GM21515 (cell line): ENCODE results near the gene NOL3.

Experiments used
- ATAC-seq: cut with Tn5 transposase; IDR thresholded peaks from one replicate; pipeline ENCODE4 v1.9.1; 2021; ENCODE audit not compliant: unreplicated experiment

Gene NOL3

DNA sequence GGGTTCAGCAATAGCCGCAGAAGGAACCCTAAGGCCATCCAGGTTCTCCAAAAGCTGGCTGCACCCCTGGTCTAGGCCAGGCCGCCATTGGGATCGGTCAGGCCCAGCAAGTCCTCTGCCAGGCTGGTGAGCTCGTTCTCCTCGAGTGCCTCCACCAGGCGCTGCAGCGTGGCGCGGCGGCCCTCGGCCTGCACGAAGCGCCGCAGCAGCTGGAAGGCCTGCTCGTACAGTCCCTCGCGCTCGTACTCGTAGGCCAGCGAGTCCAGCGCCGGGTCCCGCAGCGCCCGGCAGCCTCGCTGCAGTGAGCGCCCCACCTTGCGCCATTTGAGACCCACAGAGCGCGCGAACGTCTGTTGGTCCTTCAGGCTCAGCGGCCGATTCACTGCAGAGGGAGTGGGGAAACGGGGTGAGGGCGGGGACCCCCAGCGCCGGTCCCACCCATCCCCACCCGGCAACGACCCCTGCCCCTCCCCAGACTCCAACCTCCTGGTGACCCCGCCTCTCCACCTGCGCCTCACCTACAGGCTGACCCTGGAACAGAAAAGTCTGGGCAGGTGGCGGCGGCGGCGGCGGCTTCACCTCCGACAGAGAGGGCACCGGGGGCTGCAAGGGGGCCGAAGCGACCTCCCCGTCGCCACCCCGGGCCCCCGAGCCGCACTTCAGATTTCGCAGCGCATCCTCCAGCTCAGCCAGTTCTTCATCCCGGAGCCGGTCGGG, 15.6 kb upstream of the NOL3 start:
- ATAC-seq = no peak

DNA sequence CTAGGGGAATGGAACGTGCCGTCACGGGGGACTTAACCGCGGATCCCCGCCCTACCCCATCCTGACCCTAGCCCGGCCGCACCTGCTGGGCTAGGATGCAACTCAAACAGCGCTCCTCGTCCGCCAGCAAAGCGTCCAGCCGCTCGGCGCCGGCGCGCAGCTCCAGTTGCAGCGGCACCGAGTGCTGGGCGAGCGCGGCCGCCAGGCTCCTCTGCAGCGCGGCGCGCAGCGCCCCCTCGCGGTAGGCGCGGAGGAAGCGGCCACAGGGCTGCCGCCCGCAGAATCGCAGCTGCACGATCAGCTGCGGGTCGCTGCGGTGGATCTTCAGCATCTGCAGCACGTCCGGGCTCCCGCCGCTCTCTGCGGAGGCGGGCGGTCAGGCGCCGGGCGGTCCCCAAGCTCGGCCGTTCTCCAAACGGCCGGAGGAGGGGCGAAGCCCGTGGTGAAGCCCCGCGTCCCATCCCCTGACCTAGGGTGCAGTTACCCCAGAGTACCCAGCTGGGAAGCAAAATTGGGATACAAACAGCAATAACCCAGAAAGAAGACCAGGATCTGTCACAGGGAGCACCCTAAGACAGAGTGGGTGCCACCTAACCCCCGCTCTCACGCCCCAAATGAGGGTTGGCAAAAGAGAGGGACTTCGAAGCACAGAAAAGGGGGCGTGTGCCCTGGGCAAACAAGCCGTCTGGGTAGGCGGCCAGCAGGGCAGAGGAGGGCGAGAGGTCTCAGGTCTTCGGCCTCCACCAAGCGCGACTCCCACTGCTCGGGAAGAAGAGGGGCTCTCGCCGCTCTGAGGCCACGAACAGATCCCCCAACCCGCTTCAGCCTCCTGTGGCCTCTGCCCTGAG, 14.8 kb upstream of the NOL3 start:
- no peak for ATAC-seq

DNA sequence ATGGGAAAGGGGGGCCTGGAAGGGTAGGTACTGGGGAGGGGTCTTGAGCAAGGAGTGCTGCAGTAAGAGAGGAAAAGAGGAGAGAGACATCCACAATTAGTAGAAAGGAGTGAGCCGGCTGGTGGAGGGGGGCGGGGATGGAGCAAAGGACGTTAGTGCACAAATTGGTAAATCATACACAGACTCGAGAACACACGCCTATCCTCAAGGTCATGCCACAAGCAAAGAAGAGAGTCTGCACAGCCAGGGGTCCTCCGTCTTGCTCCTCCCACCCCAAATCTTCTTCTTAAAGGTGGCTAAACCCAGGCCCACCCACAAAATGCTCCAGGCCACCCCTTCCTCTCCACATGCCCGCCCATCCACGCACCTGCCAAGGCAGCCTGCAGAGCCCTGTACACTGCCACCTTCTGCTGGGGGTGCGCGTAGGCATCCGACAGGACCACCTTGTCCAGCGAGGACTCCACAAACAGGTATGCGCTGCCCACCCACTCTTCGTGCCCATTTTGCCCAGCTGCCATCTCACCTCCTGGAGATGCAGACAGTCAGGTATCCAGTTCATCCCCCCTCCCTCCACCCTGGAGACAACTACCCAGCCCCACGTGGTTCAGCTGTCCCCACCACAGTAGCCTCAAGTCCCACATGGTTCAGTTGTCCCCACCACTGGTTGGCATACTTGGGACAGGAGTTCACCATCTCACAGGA, 14.0 kb upstream of the NOL3 start:
- ATAC-seq = no peak

DNA sequence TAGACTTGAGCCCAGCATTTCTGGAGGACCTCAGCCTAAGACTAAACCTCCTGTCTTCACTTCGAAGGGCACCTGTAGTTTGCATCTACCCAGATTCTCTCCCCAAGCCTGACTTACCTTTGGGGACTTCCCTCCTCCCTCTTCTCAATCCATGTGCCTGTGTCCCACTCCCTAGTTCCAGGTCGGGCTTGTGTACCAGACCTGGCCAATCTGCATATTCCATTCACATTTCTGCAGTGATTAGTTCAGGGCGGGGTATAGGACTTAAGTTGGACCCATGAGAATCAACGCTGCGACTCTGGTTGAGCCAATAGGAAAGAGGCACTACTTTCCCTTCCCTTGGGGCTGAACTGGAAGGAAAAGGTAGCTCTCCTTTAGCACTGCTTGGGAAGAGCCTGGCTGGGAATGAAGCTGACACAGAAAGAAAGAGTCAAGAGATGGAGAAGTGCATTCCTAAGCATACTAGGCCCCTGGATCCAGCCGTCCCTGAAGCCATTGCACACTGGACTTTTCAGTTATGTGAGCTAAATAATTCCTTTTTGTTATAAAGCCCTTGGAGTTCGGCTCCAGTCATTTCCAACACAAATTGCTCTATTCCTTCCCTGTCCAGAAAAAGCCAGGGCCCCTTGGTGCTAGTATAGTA, 13.1 kb upstream of the NOL3 start:
- no peak for ATAC-seq

DNA sequence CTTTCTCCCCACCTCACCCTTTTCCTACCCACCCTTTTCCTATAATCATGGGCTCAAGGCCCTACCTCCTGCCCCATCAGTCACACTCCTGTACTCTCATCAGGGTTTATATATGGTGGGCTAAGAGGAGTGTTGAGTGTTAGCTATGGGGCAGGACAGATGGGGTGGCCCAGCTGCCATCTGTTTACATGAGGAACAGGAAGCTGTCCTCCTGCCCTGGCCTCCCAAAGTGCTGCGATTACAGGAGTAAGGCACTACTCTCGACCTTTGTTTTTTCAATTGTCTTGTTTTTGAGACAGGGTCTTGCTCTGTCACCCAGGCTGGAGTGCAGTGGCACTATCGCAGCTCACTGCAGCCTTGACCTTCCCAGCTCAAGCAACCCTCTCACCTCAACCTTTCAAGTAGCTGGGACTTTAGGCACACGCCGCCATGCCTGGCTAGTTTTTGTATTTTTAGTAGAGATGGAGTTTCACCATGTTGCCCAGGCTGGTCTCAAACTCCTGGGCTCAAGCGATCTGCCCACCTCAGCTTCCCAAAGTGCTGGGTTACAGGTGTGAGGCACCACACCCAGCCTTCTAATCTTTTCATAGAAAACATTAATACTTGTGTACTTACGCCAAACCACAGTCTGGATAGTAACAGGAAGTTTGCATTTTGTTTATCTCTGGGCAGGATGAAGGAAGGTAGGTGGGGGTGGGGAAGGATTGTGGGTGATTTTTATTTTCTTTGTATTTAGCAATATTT, 12.3 kb upstream of the NOL3 start:
- ATAC-seq = no peak

DNA sequence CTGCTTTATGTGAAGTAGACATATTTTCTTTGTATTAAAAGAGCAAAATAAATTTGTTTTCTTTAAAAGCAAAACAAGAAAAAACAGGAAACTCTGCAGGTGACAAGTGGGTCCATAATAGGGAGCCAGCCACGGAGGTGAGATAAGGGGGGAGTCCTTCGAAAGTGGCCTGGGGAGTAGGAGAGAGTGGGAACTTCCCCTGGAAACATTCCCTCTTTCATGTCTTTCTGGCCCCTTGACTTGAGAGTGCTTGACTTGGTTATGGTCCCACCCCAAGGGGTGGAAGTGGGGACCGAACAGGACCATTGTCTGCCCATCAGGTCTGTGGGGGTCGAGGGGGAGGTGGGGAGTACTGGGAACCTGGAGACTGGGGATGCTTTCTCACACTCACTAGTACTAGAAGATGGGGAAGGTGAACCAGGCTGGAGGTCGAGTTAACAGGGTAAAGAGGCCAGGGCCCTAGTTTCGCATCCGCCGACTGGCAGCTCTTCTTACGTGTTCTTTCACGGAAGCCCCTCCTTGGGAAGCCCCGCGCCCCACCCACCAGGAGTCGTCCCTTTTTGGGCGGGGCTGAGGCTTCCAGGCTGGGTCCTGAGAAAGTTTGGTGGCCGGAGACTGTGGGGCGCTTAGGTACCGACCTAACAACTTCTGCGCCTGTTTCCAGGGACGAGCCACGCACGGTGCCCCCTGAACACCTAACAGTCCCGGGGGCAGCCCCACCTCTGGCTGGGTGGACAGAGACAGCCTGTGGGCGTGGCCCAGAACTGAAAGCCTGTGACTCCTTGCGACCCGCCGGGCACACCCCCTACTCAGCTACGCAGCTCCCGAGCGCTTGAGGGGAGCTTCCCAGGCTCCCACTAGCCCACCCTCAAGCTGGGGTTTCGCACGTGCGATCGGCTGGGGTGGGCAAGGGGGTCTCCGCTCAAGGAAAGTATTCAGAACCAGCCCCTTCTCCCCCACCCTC, 11.4 kb upstream of the NOL3 start:
- peak; percentile 40 for ATAC-seq

DNA sequence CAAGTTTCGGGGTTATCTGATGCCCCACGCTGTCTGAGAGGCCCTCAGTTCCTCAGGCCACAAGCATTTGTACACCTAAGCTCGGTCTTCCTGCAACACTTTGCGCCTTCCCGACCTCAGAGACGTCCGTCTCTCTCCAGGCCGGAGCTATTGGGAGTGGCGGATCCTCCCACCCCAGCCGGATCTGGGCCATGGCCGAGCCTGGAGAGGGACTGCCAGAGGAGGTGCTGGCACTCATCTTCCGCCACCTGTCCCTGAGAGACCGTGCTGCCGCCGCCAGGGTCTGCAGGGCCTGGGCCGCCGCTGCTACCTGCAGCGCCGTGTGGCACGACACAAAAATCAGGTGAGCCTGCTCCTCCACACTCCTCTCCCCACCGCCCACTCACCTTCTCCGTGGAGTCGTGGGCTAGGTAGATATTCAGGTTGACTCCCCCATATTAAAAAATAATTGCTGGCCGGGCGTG, 8.7 kb upstream of the NOL3 start:
- ATAC-seq = no peak

DNA sequence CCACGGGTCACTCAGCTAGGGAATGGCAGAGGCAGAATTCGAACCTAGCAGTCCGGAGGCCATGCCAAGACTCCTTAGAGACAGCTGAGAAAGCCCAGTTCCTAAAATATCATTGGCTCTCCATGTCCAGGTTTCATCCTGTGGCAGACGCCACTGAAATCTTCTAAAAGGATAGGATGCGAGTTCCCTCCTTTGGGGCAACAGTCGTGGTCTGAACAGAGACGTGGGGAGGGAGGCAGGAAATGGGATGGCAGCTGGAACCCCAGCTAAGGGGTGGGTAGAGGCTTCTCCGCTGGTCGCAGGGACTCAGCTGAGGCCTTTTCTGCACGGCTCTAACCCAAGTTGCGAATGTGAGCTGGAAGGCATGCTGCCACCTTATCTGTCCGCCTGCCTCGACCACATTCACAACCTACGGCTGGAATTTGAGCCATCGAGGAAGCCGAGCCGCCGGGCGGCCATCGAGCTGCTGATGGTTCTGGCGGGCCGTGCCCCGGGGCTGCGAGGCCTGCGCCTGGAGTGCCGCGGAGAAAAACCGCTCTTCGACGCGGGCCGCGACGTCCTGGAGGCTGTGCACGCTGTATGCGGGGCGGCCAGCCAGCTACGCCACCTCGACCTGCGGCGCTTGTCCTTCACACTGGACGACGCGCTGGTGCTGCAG, 7.7 kb upstream of the NOL3 start:
- ATAC-seq = no peak

DNA sequence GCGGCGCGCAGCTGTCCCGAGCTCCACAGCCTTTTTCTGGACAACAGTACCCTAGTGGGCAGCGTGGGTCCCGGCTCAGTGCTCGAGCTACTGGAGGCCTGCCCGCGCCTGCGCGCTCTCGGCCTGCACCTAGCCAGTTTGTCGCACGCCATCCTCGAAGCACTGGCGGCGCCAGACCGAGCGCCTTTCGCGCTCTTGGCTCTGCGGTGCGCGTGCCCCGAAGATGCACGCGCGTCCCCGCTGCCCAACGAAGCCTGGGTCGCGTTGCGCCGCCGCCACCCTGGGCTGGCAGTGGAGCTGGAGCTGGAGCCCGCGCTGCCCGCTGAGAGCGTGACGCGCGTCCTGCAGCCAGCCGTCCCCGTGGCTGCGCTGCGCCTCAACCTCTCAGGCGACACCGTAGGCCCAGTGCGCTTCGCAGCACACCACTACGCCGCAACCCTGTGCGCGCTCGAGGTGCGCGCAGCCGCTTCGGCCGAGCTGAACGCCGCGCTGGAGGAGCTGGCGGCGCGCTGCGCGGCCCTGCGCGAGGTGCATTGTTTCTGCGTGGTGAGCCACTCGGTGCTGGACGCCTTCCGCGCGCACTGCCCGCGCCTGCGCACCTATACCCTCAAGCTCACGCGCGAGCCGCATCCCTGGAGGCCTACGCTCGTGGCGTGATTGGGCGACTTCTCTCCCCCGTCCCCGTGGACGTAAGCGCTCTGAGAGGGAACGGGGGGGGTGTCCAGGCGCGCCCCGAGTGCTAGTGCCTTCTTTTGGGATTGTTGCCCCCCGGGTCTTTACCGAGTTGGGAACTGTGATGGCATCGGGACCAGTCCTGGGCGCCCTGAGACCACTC, 7.0 kb upstream of the NOL3 start:
- ATAC-seq = no peak

DNA sequence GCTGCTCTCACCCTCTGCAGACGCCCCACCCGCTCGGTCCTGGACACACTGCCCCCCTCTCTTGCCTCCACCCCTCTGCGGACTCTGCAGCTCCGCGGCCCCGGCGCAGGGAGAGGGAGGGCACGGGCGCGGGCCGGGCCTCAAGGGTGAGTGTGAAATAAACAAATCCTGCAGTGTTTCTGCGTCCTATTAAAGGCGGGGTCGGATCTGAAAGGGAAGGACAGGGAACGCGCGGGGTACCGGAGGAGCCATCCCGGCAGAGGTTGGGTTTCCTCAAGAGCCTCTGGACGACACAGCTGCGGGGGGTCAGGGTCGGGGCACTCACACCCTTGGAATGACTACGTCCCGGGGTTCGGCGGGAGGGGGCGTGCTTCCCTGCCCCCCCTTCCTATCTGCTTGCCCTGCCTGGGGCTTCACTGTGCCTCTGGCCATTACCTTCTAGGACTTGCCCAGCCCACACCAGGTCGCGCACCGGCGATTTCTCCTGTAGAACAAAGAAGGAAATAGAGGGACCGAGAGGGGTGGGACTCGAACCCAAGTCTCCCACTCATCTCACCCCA, 6.3 kb upstream of the NOL3 start:
- ATAC-seq = no peak

DNA sequence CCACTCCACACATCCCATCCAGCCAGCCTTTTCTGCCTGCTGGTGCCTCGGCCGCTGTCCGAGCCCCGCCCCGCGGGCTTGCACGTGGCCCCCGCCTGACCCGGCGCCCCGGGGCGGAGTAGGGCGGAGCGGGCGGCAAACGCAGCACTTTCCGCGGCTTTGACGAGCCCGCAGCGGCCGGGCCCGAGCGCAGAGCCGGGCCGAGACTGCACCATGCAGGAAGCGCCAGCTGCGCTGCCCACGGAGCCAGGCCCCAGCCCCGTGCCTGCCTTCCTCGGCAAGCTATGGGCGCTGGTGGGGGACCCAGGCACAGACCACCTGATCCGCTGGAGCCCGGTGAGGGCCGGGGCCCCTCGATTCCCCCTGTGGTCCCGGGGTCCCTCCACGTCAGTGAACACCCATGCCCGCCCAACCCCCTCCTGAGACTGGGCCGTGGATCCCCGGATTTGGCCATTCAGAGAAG, 5.7 kb upstream of the NOL3 start, which contains the start of gene HSF4:
Gene HSF4 (plus strand): TSS at position 147 of the 463 bp plus-strand sequence. CDS start 67 bp downstream, at position 214.
- no peak for ATAC-seq

DNA sequence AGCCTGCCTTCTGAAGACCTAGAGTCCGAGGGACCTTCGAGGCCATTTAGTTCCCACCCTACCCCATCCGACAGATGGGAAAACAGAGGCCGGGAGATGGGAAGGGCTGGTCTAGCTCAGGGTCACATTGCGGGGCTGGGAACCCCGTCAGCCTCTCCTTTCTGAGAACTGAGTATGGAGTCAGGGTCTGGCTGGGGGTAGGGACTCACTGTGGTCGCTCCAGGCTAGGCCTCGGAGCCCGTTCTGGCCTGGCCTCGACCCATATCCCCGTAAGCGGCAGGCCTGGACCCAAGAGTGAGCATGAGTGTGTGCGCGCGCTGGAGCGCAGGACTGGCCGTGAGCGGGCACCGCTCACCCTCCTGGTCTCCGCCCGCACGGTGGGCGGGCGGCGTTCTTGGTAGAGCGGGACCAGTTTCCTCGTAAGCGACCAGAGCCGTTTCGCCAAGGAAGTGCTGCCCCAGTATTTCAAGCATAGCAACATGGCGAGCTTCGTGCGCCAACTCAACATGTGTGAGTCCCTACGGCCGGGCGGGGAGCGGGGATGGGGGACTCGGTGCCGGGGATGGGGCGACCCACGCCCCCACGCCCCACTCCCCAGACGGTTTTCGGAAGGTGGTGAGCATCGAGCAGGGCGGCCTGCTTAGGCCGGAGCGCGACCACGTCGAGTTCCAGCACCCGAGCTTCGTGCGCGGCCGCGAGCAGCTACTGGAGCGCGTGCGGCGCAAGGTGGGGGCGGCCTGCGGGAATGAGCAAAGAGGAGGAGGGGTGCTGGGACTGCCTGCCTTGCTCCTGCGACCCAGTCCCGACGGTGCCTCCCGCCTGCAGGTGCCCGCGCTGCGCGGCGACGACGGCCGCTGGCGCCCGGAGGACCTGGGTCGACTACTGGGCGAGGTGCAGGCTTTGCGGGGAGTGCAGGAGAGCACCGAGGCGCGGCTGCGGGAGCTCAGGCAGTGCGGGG, 4.9 kb upstream of the NOL3 start:
- ATAC-seq = no peak

DNA sequence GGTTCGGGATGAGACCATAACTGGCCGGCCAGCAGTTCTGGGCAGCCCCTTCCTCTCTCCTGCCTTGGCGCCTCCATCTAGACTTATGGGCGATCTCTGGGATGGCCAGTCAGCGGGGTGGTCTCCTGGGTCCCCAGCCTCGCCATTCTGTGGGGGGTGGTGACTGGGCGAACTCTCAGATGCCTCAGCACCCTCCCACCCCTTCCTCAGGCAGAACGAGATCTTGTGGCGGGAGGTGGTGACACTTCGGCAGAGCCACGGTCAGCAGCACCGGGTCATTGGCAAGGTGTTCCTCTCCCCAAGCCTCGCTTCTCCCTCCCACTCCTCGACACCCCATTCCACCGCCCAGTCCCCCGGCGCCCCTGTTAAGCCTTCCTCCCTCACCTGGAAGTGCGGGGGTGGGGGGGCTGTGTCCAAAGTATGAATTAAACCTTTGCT, 4.2 kb upstream of the NOL3 start:
- no peak for ATAC-seq

DNA sequence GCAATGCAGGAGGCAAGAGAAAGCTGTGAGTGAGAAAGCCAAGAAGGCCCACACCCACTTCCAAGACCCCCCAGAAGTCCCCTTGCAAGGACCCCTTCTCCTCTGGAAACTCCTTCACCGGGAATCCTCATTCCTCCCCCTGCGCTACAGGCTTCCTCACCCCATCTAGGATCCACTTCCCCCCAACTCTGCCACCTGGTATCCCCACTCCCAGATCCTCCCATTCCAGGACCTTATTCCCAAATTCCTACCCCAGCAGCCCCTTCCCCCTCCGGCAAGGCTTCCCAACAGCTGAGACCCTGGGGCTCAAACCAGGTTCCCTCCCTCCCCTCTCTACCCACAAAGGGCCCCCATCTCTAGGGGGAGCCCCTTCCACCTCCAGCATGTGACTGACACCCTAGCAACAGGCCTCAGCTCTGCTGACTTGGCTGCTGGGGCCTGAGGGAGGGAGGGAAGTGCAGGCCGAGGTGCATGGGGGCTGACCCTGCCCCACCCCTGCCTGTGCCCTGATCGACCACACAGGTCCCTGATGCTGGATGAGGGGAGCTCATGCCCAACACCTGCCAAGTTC, 3.7 kb upstream of the NOL3 start:
- no peak for ATAC-seq

DNA sequence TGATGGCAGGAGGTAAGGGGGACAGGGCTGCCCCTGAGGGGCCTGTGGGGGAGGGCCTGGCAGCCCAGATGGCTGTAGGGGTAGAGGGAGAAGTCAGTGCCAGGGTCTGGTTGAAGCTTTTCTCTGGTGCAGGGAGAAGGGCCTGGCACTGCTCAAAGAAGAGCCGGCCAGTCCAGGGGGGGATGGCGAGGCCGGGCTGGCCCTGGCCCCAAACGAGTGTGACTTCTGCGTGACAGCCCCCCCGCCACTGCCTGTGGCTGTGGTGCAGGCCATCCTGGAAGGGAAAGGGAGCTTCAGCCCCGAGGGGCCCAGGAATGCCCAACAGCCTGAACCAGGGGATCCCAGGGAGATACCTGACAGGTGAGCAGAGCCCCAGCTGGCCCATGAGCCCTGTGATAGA, 2.8 kb upstream of the NOL3 start:
- no peak for ATAC-seq

DNA sequence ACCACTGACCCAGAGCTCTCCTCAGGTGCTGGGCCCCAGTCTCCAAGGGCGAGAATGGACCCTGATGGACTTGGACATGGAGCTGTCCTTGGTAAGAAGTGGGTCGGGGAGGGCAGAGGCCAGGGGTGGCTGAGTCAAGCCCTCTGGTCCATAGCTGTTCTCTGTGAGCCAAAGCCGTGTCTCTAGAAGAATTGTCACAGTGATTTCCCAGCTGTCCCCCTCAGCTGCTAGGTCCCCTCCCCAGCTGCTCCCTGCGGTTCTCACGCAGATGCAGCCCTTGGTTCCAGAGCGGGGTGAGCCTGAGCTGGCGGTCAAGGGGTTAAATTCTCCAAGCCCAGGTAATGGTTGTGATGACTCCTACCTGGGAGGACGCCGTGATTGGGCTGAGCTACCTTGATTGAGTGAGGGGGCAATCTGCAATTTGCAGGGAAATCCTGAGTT, 1.3 kb upstream of the NOL3 start:
- no peak for ATAC-seq
